Smooth muscle cell of the umbilical artery (primary cell): Measurements from ENCODE around the gene SEPTIN1. TPM values are rescaled to one million over a fixed set of nuclear protein-coding genes. Genes with fewer than 3 reads are reported as not detected.

Experiments
- total RNA-seq: library from RNA; depleted of rRNA; stranded (reverse); fragments of >200 nt; gene quantifications from 2 replicates; pipeline ENCODE4 v1.2.3, GENCODE V29; 2014

The SEPTIN1 gene, protein sequence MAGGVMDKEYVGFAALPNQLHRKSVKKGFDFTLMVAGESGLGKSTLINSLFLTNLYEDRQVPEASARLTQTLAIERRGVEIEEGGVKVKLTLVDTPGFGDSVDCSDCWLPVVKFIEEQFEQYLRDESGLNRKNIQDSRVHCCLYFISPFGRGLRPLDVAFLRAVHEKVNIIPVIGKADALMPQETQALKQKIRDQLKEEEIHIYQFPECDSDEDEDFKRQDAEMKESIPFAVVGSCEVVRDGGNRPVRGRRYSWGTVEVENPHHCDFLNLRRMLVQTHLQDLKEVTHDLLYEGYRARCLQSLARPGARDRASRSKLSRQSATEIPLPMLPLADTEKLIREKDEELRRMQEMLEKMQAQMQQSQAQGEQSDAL
- 0.37 and 0.59 TPM in 2 replicates for total RNA-seq

DNA sequence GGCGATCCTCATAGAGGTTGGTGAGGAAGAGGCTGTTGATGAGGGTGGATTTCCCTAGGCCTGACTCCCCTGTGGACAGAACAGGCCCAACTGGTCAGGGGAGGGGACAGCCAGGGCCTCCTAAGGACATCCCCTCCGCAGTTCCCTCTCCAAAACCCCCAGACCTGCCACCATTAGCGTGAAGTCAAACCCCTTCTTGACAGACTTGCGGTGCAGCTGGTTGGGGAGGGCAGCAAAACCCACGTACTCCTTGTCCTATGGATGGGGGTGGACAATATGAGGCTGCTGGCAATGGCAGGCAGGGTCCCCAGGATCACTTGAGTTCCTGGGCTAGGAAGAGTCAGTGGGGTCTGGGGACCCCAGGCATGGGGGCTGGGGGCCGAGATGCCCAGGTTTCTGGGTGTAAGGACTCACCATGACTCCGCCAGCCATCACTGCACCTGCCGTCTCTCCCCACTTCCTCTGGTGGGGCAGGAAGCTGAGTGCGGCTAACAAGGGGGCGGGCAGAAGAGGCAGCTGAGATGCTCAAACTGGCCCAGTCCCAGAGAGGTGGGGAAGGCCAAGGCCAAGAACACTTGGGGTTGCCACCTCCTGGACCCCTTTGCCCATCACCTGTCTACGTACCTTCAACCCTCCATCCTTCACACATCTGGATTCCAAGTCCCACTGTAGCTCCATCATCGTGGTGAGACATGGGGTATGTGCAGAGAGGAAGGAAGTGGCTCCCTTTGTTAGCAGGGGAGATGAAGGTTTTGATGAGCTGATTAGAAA, at the start of gene SEPTIN1:
SEPTIN1 (minus strand) TSS at position 451 of the 771 bp plus-strand sequence; CDS start at position 432, 19 bp downstream.

DNA sequence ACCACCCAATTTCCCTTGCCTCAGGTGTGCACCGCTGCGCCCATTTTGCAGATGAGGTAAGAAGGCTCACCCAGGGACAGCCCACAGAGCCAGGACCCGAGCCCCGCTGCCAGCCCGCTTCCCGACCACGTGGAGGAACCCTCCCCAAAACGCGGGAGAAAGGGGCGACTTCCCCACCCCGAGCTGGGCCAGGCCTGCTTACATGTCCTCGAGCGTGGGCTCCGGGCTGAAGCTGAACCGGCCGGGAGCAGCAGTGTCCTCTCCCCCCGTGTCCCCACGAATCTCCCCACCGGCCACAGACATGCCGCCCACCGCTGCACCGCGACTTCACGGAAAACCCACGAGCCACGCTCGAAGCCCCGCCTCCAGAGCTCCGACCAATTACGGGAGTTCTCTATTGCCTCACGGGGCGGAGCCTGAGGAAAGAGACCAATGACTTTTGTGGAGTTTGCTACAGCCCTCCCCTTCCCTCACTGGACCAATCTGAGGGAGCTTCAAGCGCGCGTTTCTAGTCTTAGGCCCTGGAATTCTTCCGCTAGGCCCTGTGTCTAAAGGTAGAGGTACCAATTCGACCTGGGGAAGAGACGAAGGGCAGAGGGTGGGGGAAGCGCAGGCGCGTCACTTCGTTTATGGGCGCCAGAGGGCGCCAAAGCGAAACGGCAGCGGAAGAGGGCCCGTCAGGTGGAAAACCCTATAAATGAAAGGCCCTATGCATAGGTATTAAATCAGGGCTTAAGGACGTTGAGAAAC, 47.5 kb upstream of the SEPTIN1 start, which contains the start of gene DCTPP1:
DCTPP1 (minus strand) TSS at position 353 of the 750 bp plus-strand sequence; CDS start at position 303, 50 bp downstream.

DNA sequence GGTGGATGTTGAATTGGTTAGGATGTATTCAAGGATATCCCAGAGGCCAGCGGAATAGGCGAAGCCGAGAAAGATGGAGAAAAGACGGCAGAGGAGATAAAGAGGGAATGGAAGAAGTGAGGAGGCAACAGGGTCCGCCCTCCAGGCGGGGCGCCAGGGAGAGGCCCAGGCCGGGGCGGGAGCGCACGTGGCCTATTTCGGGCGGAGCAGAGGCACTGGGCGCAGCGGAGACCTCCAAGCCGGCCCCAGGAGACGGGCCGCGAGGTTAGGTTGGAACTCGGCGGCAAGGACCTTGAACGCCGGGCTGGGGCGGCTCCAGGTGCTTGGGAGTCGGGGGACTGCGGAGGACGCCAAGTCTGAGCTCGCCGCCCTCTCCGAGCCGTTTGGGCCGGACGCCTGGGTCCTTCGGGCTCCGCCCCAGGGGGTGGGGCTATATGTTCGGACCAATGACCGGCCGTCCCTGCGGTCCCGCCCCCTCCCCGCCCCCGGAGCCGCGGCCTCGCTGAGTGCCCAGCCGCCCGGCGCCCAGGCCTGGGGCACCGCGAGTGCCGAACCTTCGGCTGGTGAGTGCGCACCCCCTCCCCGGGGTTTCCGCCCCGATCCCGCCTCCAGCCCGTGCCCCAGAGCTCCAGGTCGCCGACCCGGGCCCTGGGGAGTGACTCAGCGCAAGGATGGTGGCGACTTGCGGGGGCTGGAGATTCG, 24.9 kb upstream of the SEPTIN1 start, which contains the start of gene ZNF771:
ZNF771 (plus strand) TSS at position 505 of the 702 bp plus-strand sequence. CDS start 448 bp downstream, outside the sequence.

DNA sequence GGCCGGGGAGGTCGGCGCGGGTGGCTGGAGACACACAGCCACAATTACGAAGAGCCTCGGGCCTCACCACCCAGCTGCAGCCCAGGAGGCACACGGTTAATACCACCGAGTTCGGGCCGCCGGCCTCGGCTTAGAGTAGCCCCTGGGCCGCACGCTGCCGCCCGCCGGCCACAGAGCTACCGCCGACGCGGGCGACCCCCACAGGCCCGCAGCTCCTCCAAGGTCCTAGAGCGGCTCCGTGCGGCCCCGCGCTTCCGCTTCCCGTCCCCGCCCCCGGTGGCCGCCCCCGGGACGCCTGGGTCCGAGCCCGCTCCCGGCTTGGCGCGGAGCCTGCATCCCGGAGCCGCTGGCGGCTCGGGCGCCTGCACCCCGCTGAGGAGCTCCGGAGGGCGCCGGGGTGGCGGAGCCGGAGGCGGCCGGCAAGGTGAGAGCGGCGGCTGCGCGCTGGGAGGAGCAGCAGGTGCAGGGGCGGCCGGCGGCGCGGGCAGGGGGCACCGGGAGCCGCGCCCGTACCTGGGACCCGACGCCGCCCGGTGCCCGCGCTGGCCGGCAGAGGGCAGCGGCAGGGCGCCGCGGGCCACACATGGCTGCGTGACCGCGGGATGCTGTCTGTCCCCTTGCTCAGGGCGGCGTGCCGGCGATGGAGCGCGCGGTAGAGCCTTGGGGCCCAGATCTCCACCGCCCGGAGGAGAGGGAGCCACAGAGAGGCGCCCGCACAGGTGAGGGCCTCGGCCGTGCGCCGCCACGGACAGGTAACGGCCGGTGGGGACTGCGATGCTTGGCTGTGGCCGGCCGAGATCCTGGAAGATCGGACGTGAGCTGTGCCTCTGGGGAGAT, 13.0 kb upstream of the SEPTIN1 start, which contains the start of gene ZNF48:
ZNF48 (plus strand) TSS at position 266 of the 837 bp plus-strand sequence; CDS start at position 641, 375 bp downstream.

DNA sequence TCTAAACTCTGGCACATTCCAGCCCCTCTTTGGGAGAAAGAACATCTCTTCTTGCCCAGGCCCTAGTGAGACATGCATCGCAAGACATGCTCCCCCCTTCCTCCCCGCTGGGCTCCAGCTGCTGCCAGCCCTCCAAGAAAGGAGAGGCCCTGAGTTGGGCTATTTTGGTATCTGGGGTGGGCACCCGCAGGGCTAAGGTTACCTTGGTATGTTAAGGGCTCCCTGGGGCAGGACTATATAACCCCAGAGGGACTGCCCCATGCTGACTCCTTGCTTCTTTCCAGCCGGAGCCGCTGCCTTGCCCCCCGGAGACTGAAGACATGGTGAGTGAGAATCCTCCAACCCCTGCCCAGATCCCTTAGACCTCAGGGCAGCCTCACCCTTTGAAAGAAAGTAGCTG, 7.8 kb downstream of the SEPTIN1 start, which contains the start of gene MYL11:
MYL11 (plus strand) TSS at position 265 of the 400 bp plus-strand sequence; CDS start at position 321, 56 bp downstream.

DNA sequence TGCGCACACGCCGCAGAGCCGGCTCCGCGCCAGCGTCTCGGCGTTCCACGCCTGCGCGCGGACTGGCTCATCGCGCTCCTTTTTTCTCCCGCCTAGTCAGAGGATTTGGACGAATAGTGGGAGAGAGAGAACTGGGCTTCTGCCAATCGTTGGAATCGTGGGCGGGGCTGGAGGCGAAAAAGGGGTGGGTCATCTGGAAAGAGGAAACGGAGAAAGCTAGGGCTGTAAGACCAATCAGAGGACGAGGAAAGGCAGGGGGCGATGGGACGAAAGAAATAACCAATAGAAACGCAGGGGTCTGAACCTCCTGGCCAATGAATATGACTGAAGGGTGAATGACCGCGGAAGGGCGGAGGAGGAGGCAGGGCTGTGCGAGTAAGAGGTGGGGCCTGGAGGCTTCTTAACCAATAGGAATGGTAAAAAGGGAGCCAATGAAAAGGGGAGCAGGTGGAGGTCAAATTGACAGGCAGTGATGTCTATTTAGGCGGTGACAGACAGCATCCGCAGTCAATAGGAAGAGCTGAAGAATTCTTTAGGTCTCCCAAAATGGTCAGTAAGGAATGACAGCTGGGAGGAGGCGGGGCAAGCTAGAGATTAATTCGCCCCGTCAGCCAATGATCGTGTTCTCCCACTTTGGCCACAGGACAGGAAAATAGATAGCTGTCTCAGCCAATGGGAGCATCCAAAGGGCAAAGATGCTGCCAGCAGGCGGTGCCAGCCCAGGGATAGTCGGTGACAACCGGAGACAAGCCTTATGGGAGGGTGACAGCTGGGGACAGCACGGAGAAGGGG, 11.7 kb downstream of the SEPTIN1 start, which contains the start of gene TBC1D10B:
TBC1D10B (minus strand) TSS at position 39 of the 792 bp plus-strand sequence. CDS start 311 bp downstream, outside the sequence.

DNA sequence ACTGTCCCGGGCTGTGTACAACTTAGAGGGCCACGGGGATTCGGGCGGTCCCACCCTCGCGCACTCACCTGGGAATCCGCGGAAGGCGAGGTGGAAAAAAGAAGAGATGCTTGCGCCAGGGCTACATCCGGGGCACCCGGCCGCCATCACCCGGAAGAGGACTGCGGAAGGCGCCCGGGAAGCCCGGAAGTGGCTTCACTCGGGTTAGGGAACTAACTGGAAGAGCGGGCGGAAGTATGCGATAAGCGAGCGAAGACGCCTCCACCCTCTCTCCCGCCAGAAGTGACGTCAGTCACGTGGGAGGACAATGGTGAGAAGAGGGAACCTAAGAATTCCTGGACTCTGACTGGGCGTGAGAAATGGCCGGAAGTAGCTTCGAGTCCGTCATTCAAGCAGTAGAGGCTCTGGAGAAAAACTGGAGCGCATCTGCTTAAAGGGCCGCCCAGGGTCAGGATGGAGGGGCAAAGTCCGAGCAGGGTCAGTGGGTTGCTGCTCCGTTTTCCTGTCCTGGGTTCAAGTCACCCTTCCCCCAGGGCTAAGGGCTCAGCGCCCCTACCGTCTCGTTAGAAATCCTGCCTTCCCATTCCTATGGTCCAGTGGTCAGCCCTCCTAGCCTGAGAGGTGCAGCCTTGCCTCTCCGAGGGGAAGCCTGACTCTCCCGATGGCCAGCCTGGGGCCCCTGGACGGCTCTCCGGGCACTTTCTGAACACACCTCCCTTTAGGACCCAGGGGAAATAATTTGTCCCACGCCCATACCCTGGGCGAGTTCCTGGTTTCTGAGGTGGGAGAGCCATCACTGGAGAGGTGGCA, 27.0 kb downstream of the SEPTIN1 start, which contains the start of gene CD2BP2:
CD2BP2 (minus strand) TSS at position 165 of the 810 bp plus-strand sequence. CDS start 627 bp downstream, outside the sequence.

Other genes starting within 250 kb of the SEPTIN1 start
- gene CORO1A, start 199.0 kb downstream of the SEPTIN1 start, total RNA-seq = 0.59 and 2.4 TPM in 2 replicates
- gene BOLA2B, start 188.9 kb downstream of the SEPTIN1 start, total RNA-seq = 64.8 and 138 TPM in 2 replicates
- 17.3 and 25.8 TPM in 2 replicates for gene SLX1A, start 188.7 kb downstream of the SEPTIN1 start, total RNA-seq
- 3.1 and 3.6 TPM in 2 replicates for gene SULT1A3, start 183.3 kb downstream of the SEPTIN1 start, total RNA-seq
- gene NPIPB13, start 134.1 kb downstream of the SEPTIN1 start, total RNA-seq = 1.4 and 1.8 TPM in 2 replicates
- 27.9 and 28.5 TPM in 2 replicates for gene CD2BP2, start 27.3 kb downstream of the SEPTIN1 start, total RNA-seq
- gene TBC1D10B, start 12.1 kb downstream of the SEPTIN1 start, total RNA-seq = 26.1 and 47.7 TPM in 2 replicates
- not detected in 2 replicates for gene MYL11, start 7.8 kb downstream of the SEPTIN1 start, total RNA-seq
- gene ZNF48, start 12.9 kb upstream of the SEPTIN1 start, total RNA-seq = 8.9 and 9.6 TPM in 2 replicates
- gene ZNF771, start 25.0 kb upstream of the SEPTIN1 start, total RNA-seq = 12.1 and 13.1 TPM in 2 replicates
- 5.6 and 13.6 TPM in 2 replicates for gene DCTPP1, start 47.5 kb upstream of the SEPTIN1 start, total RNA-seq
- gene SEPHS2, start 63.3 kb upstream of the SEPTIN1 start, total RNA-seq = 7.7 and 8.8 TPM in 2 replicates
- gene ITGAL, start 90.2 kb upstream of the SEPTIN1 start, total RNA-seq = 0.89 TPM in 1 of 2 replicates, not detected in the other
- 12.8 and 16.0 TPM in 2 replicates for gene ZNF768, start 144.0 kb upstream of the SEPTIN1 start, total RNA-seq
- 7.6 and 9.5 TPM in 2 replicates for gene ZNF747, start 152.3 kb upstream of the SEPTIN1 start, total RNA-seq
- gene ZNF764, start 175.8 kb upstream of the SEPTIN1 start, total RNA-seq = 4.2 and 4.8 TPM in 2 replicates
- 4.8 and 7.6 TPM in 2 replicates for gene ZNF688, start 189.2 kb upstream of the SEPTIN1 start, total RNA-seq
- gene ZNF785, start 203.1 kb upstream of the SEPTIN1 start, total RNA-seq = 11.6 TPM in 2 replicates
- 3.6 TPM in 2 replicates for gene ZNF689, start 227.8 kb upstream of the SEPTIN1 start, total RNA-seq